HepG2 (cell line): Measurements from ENCODE around the gene MSL2. TPM values are rescaled to one million over a fixed set of nuclear protein-coding genes. Genes with fewer than 3 reads are reported as not detected.

ENCODE experiments used
- ATAC-seq: fragments of 200-7000 bp; cut with Tn5 transposase; 3 replicates; pipeline ENCODE4 v1.9.1; 2020; ENCODE audit warnings: mild to moderate bottlenecking, moderate library complexity
- BruUV-seq: library from RNA; stranded (reverse); fragments of 400-500 nt; replicated peaks from 2 replicates; lab custom pipeline; 2021; lab: Mats Ljungman, UMichigan
- CTCF ChIA-PET: fragments of 300-600 bp; formaldehyde crosslinking; extraction: SDS; loops from one replicate; lab custom pipeline; 2021; ENCODE audit warnings: low total read pairs, inconsistent platforms, low intra/inter-chr PET ratio; lab: Yijun Ruan, JAX
- POLR2A ChIA-PET: fragments of 350-600 bp; sonication (Branson Sonifier 250); formaldehyde crosslinking; loops from one replicate; lab custom pipeline; 2020; ENCODE audit warnings: antibody characterized with exemption, inconsistent platforms; lab: Yijun Ruan, JAX
- DNase-seq: peaks from one replicate; pipeline ENCODE4 v3.0.0-alpha.2; 2015; ENCODE audit warnings: low spot score
- FAIRE-seq: peaks from 3 replicates; lab custom pipeline; 2011; peaks lifted over from hg19 to GRCh38; lab: Jason Lieb, UNC
- H2AFZ ChIP-seq: one replicate; pipeline ENCODE4 v1.6.1; 2011; ENCODE audit warnings: low read length, inconsistent platforms
- H3K27ac ChIP-seq: fragments of 300-600 bp; 3 replicates; pipeline ENCODE4 v1.8.0; 2011; ENCODE audit warnings: mixed run types, mild to moderate bottlenecking, mixed read lengths, low read length, inconsistent platforms; ENCODE audit not compliant: insufficient read depth; ENCODE audit errors: extremely low read length
- H3K27me3 ChIP-seq, 2 experiments: fragments of 200-600 bp in 1 of 2; 2 replicates in 1 of 2; 3 replicates in 1 of 2; pipeline versions ENCODE4 v1.6.0 to v1.8.0; 2011; ENCODE audit warnings: low read length in 2 of 2, mild to moderate bottlenecking in 2 of 2, moderate library complexity in 2 of 2, inconsistent platforms in 1 of 2; ENCODE audit not compliant: insufficient read depth in 2 of 2, control insufficient read depth in 1 of 2
- H3K36me3 ChIP-seq, 2 experiments: fragments of 200-600 bp in 1 of 2; replicated peaks in 1 of 2; 2 replicates in 1 of 2; 3 replicates in 1 of 2; pipeline versions ENCODE4 v1.5.1 to v1.8.0; 2011; ENCODE audit warnings: low read length in 2 of 2, inconsistent platforms in 1 of 2; ENCODE audit not compliant: insufficient read depth in 2 of 2, control insufficient read depth in 1 of 2
- H3K4me1 ChIP-seq: 2 replicates; pipeline ENCODE4 v1.5.1; 2012; ENCODE audit warnings: low read length, inconsistent platforms; ENCODE audit not compliant: insufficient read depth
- H3K4me2 ChIP-seq: 2 replicates; pipeline ENCODE4 v1.6.0; 2011; ENCODE audit warnings: low read depth, low read length, inconsistent platforms
- H3K4me3 ChIP-seq, 3 experiments: fragments of 200-600 bp in 1 of 3; sonication (generic), shearing (Covaris generic) in 1 of 3; replicated peaks in 1 of 3; 2 replicates each; pipeline ENCODE4 v1.5.1; 2011 to 2016; ENCODE audit warnings: low read length in 3 of 3, inconsistent platforms in 2 of 3, low read depth in 2 of 3, mild to moderate bottlenecking in 2 of 3, control low read depth in 1 of 3, mixed read lengths in 1 of 3; ENCODE audit not compliant: insufficient read depth in 1 of 3
- H3K79me2 ChIP-seq: one replicate; pipeline ENCODE4 v1.6.1; 2011; ENCODE audit warnings: low read length, inconsistent platforms; ENCODE audit not compliant: insufficient read depth
- H3K9ac ChIP-seq: 2 replicates; pipeline ENCODE4 v1.6.0; 2011; ENCODE audit warnings: mild to moderate bottlenecking, low read depth, low read length, inconsistent platforms; ENCODE audit not compliant: insufficient read depth
- H3K9me3 ChIP-seq: 2 replicates; pipeline ENCODE4 v1.5.1; 2012; ENCODE audit warnings: mild to moderate bottlenecking, low read length
- H4K20me1 ChIP-seq: 2 replicates; pipeline ENCODE4 v1.6.0; 2011; ENCODE audit warnings: inconsistent platforms, mild to moderate bottlenecking, low read length, moderate library complexity; ENCODE audit not compliant: insufficient read depth
- ARHGAP35 ChIP-seq: sonication (generic); formaldehyde crosslinking; IDR thresholded peaks from 2 replicates; pipeline ENCODE4 v1.9.0; 2022; ENCODE audit warnings: mild to moderate bottlenecking, inconsistent platforms, moderate library complexity, missing genetic modification reagents, borderline replicate concordance
- CBX2 ChIP-seq, 2 experiments: fragments of 200-600 bp in 1 of 2; sonication (generic); formaldehyde crosslinking in 1 of 2; IDR thresholded peaks; 2 replicates each; pipeline versions ENCODE4 v1.7.0 to v1.8.1; 2018 to 2022; ENCODE audit warnings: low read depth in 2 of 2, low read length in 1 of 2, mild to moderate bottlenecking in 1 of 2, missing genetic modification reagents in 1 of 2
- ERF ChIP-seq: IDR thresholded peaks from 2 replicates; pipeline ENCODE4 v1.6.1; 2018; ENCODE audit warnings: missing biosample characterization, missing genetic modification reagents
- ESRRA ChIP-seq: sonication (generic); formaldehyde crosslinking; IDR thresholded peaks from 2 replicates; pipeline ENCODE4 v1.5.1; 2020; ENCODE audit warnings: mild to moderate bottlenecking, low read depth, missing genetic modification reagents
- HHEX ChIP-seq: IDR thresholded peaks from 2 replicates; pipeline ENCODE4 v1.6.1; 2016; ENCODE audit warnings: control low read depth
- HNF1A ChIP-seq, 2 experiments: sonication (generic) in 1 of 2; formaldehyde crosslinking in 1 of 2; IDR thresholded peaks; 2 replicates each; pipeline versions ENCODE4 v1.4.0 to v1.6.1; 2016 to 2020; ENCODE audit warnings: borderline replicate concordance in 1 of 2, low read depth in 1 of 2, mild to moderate bottlenecking in 1 of 2, missing genetic modification reagents in 1 of 2
- NR1H2 ChIP-seq: sonication (generic); formaldehyde crosslinking; IDR thresholded peaks from 2 replicates; pipeline ENCODE4 v1.8.1; 2022; ENCODE audit warnings: low read depth, missing genetic modification reagents, borderline replicate concordance
- SRSF9 ChIP-seq: fragments of 200-400 bp; formaldehyde crosslinking; IDR thresholded peaks from 2 replicates; pipeline ENCODE4 v1.6.1; 2018; ENCODE audit warnings: borderline replicate concordance, mild to moderate bottlenecking, low read depth, low read length; ENCODE audit not compliant: insufficient read depth, poor library complexity, severe bottlenecking
- TFE3 ChIP-seq: IDR thresholded peaks from 2 replicates; pipeline ENCODE4 v1.6.1; 2016
- ZBTB34 ChIP-seq: sonication (generic); formaldehyde crosslinking; IDR thresholded peaks from 2 replicates; pipeline ENCODE4 v1.8.0; 2022; ENCODE audit warnings: mild to moderate bottlenecking, missing genetic modification reagents
- ZMAT5 ChIP-seq: sonication (generic); formaldehyde crosslinking; IDR thresholded peaks from 2 replicates; pipeline ENCODE4 v1.5.0; 2020; ENCODE audit warnings: mild to moderate bottlenecking, low read depth, missing genetic modification reagents, borderline replicate concordance
- ZNF343 ChIP-seq: sonication (generic); formaldehyde crosslinking; IDR thresholded peaks from 2 replicates; pipeline ENCODE4 v1.4.0; 2020; ENCODE audit warnings: mild to moderate bottlenecking, missing genetic modification reagents
- ZSCAN30 ChIP-seq: sonication (generic); formaldehyde crosslinking; IDR thresholded peaks from 2 replicates; pipeline ENCODE4 v1.5.0; 2020; ENCODE audit warnings: mild to moderate bottlenecking, missing genetic modification reagents
- WGBS: methylation state at CpG from one replicate; pipeline ENCODE4 v1.1.6; 2017; ENCODE audit warnings: low lambda C conversion rate; 5-methylcytosine and 5-hydroxymethylcytosine counted together
- in situ Hi-C: cut with HindIII; loops from 2 replicates; pipeline ENCODE4 v1.10.0; 2017; ENCODE audit warnings: low pct_unique_long_range_greater_than_20kb; ENCODE audit not compliant: extremely low pct_ligation_motif_present
- intact Hi-C: fragments of 100-400 bp; cut with micrococcal nuclease; formaldehyde crosslinking; loops from one replicate; pipeline ENCODE4 v1.10.0; 2022; ENCODE audit not compliant: unreplicated experiment
- polyA plus RNA-seq, 8 experiments: library from polyadenylated mRNA; depleted of rRNA in 3 of 8; stranded (reverse) in 7 of 8; unstranded in 1 of 8; fragments of >200 nt; fragmentation: Illumina TruSeq in 4 of 8; extraction: Trizol in 4 of 8; gene quantifications; 2 replicates each; pipeline versions ENCODE4 v1.2.1 to v1.2.3, GENCODE V29; 2011 to 2016; ENCODE audit warnings: low read depth in 4 of 8, missing spikeins in 1 of 8, mixed read lengths in 1 of 8; ENCODE audit not compliant: insufficient read depth in 1 of 8
- total RNA-seq, 5 experiments: library from RNA; depleted of rRNA; stranded (reverse); fragments of >200 nt; fragmentation: Illumina TruSeq; extraction: Trizol; gene quantifications; 2 replicates each; pipeline ENCODE4 v1.2.3, GENCODE V29; 2016; ENCODE audit warnings: low read depth in 1 of 5

The MSL2 gene
- total and polyA plus RNA-seq, 2 of the 13 experiments (the other 11 are each of a cell fraction or from before 2014, with no cell fraction given): 6.9 to 11.7 TPM

GRCh38 chr3:136151219-136151618 lies 44.9 kb downstream of the MSL2 start (continued):
- TF ChIP-seq ARHGAP35 (CRISPR knock-in tag) (no peak), ZMAT5 (no peak), SRSF9 (no peak), NR1H2 (CRISPR knock-in tag) (no peak), CBX2 (IDR thresholded peaks at IDR 0.05; ENCODE audit: low read depth, low read length) (no peak), CBX2 (CRISPR knock-in tag; IDR thresholded peaks at IDR 0.05; ENCODE audit: low read depth) (no peak), TFE3 (CRISPR knock-in tag) (no peak)
- TF ChIP-seq, all 625 proteins: peak for 0

GRCh38 chr3:136149667-136150066 lies 46.5 kb downstream of the MSL2 start:
- peaks cover 25% of the 10 kb centered on the region for H4K20me1 ChIP-seq
- TF ChIP-seq ZSCAN30 (no peak), HHEX (CRISPR knock-in tag) (no peak), ERF (CRISPR knock-in tag) (no peak), ZNF343 (CRISPR knock-in tag) (no peak), HNF1A (IDR thresholded peaks at IDR 0.05; ENCODE audit: low read depth) (no peak), HNF1A (CRISPR knock-in tag; IDR thresholded peaks at IDR 0.05; ENCODE audit: borderline replicate concordance) (no peak), ZBTB34 (CRISPR knock-in tag) (no peak), ESRRA (CRISPR knock-in tag) (no peak)

More at GRCh38 chr3:136149667-136150066, 46.5 kb downstream of the MSL2 start:
- Histone ChIP-seq H3K36me3 (peaks cover 8 to 29% of the 10 kb centered on the region in 2 experiments; a peak in 4 of 5 replicates), H3K27me3 (no peaks in the 10 kb centered on the region), H3K27ac (no peak overlapping the region), H3K4me2 (no peak overlapping the region), H3K9me3 (no peaks in the 10 kb centered on the region), H3K9ac (no peak overlapping the region), H3K4me3 (no peak overlapping the region), H3K4me1 (peaks cover 24% of the 10 kb centered on the region), H2AFZ (no peak overlapping the region), H3K79me2 (peaks cover 62% of the 10 kb centered on the region)
- no peak for FAIRE-seq
- in situ Hi-C loops: no loop called here
- WGBS: 97% methylated on average over 3 of the region's 3 CpGs
- POLR2A ChIA-PET: no interaction called here
- no peak for ATAC-seq
- no peak for DNase-seq
- TSS peak; percentile 24 for BruUV-seq
- intact Hi-C loops: no loop called here
- CTCF ChIA-PET: no interaction called here
